ENCODE results near the gene RPL14.

RPL14 gene

GRCh38 chr3:40464339-40465110 is 7.4 kb downstream of the RPL14 start:
- no peak for DNase-seq

- no peak for DNase-seq
Observed at GRCh38 chr3:40465111-40465407, 7.9 kb downstream of the RPL14 start.

- no peak for DNase-seq
Observed at GRCh38 chr3:40465456-40465855, 8.3 kb downstream of the RPL14 start.

GRCh38 chr3:40468018-40468417 is 10.9 kb downstream of the RPL14 start:
- DNase-seq, result no peak

- DNase-seq, result no peak
Observed at GRCh38 chr3:40470701-40471100, 13.6 kb downstream of the RPL14 start.

- DNase-seq, result peak; percentile 56 to 61
Observed at GRCh38 chr3:40476478-40477470, 19.6 kb downstream of the RPL14 start, which contains the start of gene ZNF619. ZNF619 (plus strand) TSS chr3:40477122; CDS start chr3:40477980, 858 bp downstream.

- no peak for DNase-seq
Observed at GRCh38 chr3:40477666-40478065, 20.5 kb downstream of the RPL14 start.

- DNase-seq, result no peak
Observed at GRCh38 chr3:40487172-40487571, 30.0 kb downstream of the RPL14 start.

GRCh38 chr3:40490916-40491315 is 33.8 kb downstream of the RPL14 start:
- no peak for DNase-seq

GRCh38 chr3:40494698-40495097 is 37.6 kb downstream of the RPL14 start:
- no peak for DNase-seq

GRCh38 chr3:40497288-40497687 is 40.1 kb downstream of the RPL14 start:
- no peak for DNase-seq

GRCh38 chr3:40499952-40500351 is 42.8 kb downstream of the RPL14 start:
- DNase-seq, result no peak

GRCh38 chr3:40502034-40502433 is 44.9 kb downstream of the RPL14 start:
- DNase-seq, result no peak

- no peak for DNase-seq
Observed at GRCh38 chr3:40504636-40505430, 47.7 kb downstream of the RPL14 start.

GRCh38 chr3:40505599-40506462 is 48.7 kb downstream of the RPL14 start, which contains the start of gene ZNF620:
ZNF620 (plus strand) TSS chr3:40506039; CDS start chr3:40506353, 314 bp downstream.
- peak; percentile 56 to 72 for DNase-seq

GRCh38 chr3:40511031-40511718 is 54.0 kb downstream of the RPL14 start:
- DNase-seq, result no peak

- no peak for DNase-seq
Observed at GRCh38 chr3:40516201-40516600, 59.1 kb downstream of the RPL14 start.

- no peak for DNase-seq
Observed at GRCh38 chr3:40518067-40518466, 60.9 kb downstream of the RPL14 start.
